ENCODE data around the gene CLEC19A.

Gene CLEC19A

GRCh38 chr16:19330841-19331397 lies 45.4 kb downstream of the CLEC19A start:
- no peak for DNase-seq

GRCh38 chr16:19331794-19332193 lies 46.3 kb downstream of the CLEC19A start:
- DNase-seq = no peak

GRCh38 chr16:19338335-19338734 lies 52.8 kb downstream of the CLEC19A start:
- no peak for DNase-seq

GRCh38 chr16:19344224-19344801 lies 58.8 kb downstream of the CLEC19A start:
- DNase-seq = no peak

GRCh38 chr16:19344980-19345379 lies 59.4 kb downstream of the CLEC19A start:
- DNase-seq = no peak

GRCh38 chr16:19346335-19346922 lies 60.9 kb downstream of the CLEC19A start:
- no peak for DNase-seq

GRCh38 chr16:19348125-19348524 lies 62.6 kb downstream of the CLEC19A start:
- DNase-seq = no peak

- DNase-seq = no peak
Measured at GRCh38 chr16:19348578-19349315, 63.2 kb downstream of the CLEC19A start.

GRCh38 chr16:19354371-19354770 lies 68.8 kb downstream of the CLEC19A start:
- DNase-seq = no peak

GRCh38 chr16:19356024-19356952 lies 70.8 kb downstream of the CLEC19A start:
- no peak for DNase-seq

GRCh38 chr16:19359556-19359955 lies 74.0 kb downstream of the CLEC19A start:
- DNase-seq = no peak

Data from AML-193 (cell line).